HG03571 (cell line): ENCODE results near the gene NFATC1.

Experiments used
- ATAC-seq: cut with Tn5 transposase; IDR thresholded peaks from one replicate; pipeline ENCODE4 v1.9.1; 2021; ENCODE audit not compliant: unreplicated experiment

NFATC1 gene

DNA sequence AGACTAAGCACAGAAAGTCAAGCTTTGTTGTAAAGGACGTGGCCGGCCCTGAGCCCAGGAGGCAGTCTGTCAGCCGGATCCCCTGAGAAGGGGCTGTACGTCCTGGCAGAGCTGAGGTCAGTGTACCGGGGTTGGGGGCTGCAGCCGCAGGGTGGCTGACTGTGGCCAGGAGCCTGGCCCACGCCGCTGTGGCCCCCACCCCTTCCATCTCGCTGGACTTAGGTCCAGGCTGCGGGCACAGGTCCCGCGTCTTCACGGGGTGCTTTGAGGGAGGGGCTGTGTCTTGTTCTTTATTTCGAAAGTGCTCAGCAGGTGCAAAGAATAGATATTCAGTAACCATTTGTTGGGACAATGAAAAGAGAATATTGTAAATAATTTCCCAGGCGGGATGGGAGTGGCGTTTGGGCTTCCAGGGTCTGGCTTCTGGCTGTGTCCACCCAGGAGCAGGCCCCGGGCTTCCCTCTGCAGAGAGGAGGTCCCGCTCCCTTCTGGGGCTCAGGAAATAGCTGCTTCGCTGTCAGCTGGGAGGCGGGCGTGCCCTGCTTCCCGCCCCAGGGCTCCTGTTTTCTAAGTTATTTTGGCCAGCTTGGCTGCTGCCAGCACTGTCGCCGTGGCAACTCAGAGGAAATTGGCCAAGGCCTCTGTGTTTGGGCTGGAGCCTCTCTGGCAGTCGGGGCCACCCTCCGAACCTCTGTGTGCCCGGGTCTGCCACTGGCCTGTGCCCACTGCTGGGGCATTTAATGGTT, 7.4 kb downstream of the NFATC1 start:
- no peak for ATAC-seq

DNA sequence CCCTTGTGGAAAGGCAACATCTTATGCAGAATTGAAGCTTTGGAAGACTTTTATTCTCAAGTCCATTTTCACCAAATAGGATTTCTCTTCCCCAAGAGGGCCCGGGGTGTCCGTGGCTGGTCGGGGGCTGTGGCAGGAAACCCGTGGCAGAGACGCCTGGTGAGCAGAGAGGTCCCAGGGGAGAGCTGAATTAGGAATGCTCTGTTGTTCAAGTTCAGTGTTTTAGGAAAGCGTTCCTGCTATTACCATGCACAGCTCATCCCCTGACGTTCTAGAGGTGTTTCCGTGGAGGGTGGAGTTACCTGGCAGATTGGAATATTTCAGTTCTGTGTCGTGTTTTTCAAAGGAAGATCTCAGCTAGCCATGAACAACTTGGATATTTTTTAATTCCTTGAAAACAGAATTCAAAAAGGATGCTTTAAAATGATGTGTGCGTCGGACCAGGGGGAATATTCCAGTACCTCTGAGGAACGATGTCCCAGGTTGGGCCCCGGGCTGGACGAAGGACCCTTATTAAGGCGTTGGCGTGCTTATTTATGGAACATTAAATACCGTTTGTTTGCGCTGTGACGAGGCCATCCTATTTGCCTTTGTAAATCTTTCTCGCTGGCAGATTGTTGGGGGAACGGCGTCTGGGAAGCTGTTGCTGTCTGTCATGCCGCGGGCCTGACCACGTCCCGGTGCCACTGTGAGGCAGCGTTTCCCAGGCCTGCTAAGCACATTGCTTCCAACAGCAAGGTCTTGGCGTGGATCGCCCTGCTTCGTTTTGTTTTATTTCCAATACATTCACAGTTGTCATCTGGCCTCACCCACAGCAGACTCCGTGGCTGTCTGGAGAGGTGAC, 8.2 kb downstream of the NFATC1 start:
- ATAC-seq: no peak

DNA sequence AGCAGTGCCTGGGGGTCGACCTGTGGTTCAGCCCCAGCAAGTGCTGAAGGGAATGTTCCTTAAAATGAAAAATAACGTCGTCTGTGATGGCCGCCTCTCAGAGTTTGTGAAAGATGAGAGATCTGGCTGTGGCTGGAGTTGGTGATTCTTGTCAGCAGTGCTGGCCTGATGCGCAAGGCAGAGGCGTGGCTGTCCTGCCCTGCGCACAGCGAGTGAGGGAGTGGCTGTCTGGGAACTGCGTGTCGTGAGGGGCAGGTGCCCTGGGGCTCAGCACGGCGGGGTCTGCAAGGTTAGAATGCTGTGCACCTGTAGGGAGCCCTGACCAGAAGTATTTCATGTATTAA, 8.8 kb downstream of the NFATC1 start:
- no peak for ATAC-seq

DNA sequence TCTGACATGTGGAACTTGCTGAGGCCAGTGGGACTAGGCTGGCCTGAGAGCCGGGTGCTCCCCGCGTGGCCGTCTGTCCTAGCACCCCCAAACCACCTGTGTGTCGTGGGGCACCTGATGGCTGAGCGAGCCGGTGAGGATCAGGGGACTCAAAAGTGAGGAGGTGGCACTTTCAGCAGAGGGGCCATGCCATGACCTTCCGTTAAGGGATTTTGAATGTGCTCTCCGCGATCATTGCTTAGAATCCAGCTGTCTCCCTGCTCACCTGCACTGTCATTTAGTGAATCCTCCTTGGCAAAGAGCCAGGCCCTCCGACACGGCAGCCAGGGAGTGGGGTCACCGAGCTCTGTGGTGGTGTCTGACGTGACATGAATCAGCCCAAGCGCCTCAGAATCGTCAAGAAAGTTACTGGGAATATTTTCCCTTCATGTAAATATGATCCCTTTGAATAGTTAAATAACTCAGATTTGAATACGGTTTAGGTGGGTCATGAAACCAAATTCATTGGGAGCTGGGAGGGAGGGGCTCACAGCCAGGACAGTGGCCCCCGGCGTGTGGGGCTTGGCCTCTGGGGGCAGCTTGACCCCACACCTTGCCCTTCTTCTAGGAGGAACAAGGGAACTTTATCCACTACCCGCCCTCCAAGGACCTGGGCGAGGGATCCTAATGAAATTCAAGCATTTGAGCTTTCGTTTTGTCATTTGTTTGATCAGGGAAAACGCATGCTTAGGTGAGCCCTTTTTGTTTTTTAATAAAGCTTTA, 9.5 kb downstream of the NFATC1 start:
- ATAC-seq: no peak

DNA sequence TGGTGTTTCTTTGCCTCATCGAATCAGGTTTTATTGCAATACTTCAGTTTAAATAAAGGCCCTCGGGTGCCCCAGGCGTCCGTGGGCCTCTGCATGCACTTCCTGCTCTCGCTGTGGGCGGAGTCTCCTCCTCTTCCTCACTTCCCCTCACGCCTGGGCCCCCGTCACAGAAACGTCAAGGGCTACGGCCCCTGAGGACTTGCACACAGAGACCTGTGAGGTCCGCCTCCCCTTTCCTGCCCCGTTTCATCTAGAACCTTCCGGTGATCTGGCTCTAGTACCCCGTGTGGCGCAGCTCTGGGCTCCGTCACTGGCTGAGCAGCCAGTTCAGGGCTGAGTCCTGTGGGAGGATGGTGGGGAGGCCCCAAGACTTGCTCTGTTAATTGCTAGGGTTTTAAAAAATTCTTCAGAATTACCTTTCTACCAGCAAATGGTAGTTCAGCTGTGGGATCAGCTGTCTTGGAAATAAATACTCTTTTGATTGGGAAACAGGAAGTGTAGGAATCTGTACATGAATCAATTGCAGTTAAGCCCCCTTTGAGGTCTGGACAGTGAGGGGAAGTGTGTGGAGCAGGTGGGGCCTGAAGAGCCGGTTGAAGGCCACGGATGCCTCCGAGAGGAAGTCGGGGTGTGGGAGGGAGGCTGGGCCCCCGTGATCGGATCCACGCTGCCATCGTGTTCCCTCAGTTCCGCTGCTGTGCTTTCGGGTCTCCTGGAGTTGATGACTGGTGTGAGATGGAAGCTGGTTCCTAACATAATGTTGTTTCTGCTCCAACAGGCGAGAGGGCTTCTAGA, 10.2 kb downstream of the NFATC1 start:
- ATAC-seq: peak; percentile 72

DNA sequence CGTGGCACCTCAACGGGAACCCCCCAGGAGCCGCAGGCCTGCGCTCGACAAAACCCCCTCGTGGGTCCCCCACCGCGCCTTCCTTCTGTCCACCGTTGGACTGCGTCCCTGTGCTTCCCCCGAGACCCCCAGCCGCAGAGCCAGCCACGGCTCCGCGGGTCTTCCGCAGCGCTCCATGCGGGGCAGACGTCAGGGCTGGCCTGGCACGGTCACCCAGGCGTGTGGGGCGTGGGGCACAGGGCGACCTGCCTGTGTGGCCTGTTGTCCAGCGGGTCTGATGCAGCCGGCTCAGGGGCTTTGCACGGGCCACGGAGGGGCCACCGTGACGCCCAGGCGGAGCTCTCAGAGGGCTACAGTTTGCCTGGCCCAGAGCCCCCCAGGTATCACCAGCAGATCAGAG, 11.0 kb downstream of the NFATC1 start:
- no peak for ATAC-seq

DNA sequence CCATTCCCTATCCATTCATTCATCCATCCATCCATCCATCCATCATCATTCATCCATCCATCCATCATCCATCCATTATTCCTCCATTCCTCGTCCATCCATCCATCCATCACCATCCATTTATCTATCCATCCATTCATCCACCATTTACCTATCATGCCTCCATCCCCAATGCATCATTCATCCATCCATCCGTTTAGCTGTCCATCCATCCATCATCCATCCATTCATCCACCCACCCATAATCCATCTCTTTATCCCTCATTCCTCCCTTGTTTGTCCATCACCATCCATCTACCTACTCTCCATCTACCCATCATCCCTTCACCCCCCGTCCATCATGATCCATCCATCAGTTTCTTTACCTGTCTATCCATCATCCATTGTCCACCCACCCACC, 13.6 kb downstream of the NFATC1 start:
- ATAC-seq: no peak

DNA sequence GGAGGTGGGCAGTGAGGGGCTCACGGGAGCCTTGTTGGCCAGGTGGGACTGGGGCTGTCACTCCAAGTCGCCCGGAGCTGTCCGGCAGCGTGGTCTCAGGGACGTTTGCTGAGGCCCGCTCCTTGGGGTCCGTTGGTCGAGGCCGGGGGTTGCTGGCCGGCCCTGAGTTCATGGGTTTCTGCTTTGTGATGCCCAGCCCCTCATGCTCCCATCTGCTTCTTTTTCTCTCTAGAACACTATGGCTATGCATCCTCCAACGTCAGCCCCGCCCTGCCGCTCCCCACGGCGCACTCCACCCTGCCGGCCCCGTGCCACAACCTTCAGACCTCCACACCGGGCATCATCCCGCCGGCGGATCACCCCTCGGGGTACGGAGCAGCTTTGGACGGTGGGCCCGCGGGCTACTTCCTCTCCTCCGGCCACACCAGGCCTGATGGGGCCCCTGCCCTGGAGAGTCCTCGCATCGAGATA, 14.5 kb downstream of the NFATC1 start:
- no peak for ATAC-seq

DNA sequence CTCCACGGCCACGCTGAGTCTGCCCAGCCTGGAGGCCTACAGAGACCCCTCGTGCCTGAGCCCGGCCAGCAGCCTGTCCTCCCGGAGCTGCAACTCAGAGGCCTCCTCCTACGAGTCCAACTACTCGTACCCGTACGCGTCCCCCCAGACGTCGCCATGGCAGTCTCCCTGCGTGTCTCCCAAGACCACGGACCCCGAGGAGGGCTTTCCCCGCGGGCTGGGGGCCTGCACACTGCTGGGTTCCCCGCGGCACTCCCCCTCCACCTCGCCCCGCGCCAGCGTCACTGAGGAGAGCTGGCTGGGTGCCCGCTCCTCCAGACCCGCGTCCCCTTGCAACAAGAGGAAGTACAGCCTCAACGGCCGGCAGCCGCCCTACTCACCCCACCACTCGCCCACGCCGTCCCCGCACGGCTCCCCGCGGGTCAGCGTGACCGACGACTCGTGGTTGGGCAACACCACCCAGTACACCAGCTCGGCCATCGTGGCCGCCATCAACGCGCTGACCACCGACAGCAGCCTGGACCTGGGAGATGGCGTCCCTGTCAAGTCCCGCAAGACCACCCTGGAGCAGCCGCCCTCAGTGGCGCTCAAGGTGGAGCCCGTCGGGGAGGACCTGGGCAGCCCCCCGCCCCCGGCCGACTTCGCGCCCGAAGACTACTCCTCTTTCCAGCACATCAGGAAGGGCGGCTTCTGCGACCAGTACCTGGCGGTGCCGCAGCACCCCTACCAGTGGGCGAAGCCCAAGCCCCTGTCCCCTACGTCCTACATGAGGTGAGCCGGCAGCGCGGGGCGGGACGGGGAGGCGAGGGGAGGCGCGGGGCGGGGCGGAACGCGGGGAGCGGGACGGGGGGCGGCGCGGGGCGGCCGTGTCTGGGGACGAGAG, 15.2 kb downstream of the NFATC1 start:
- no peak for ATAC-seq

DNA sequence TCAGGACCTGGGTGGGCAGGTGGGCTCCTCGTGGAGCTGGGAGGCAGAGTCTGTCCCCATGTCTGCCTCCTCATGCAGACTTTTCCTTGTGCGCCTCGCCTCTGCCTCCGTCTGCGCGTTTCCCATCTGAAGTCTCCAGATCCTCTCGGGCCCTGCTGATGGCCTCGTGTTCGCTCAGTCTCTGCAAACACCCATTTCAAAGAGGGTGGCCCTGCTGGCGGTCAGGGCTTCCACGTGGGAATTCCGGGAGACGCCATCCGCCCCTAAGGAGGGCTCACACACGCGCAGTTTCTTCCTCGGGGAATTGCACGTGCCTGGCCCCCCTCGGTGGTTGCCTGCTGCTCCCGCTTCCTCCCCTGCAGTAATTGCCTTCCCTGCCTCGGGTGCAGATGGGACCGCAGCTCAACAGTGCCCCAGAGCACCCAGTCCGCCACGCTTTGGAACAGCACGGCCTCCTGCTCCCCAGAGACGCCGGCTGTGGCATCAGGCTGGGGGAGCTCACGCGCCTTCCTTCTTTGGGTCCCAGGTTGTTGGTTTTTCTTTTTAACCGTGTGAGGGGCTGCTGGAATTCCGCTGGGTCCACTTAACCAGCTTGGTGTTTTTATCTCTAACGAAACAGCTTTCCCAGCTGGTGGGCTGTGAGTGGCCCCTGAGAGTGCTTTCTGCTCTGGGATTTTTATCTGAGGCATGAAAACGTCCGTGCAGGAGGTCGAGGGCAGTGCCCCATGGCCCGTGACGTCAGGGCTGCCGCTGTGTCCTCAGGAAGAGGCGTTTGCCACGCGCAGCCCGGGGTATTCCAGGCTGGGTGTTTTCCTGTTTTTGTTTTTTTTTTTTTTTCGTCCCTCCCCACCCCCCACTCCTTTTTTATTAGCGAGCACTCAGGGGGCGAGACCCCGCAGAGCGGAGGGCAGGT, 16.1 kb downstream of the NFATC1 start:
- ATAC-seq: no peak

DNA sequence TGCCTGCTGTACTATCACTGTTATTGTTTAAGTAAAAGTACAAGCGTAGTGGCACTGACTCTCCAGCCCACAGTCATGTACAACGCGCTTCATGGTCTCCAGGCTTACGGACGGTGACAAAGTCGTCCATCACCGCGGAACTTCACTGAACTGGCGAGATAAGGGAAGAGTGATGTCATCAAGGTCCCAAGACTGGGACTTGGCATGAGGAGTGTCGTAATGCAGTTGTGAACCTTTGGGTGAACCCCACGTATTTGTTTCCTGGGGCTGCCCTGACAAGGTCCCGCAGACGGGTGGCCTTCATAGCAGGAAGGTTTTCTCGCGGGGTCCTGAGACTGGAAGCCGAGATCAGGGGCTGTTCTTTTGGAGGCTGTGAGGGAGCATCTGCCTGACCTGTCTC, 17.3 kb downstream of the NFATC1 start:
- ATAC-seq: no peak

DNA sequence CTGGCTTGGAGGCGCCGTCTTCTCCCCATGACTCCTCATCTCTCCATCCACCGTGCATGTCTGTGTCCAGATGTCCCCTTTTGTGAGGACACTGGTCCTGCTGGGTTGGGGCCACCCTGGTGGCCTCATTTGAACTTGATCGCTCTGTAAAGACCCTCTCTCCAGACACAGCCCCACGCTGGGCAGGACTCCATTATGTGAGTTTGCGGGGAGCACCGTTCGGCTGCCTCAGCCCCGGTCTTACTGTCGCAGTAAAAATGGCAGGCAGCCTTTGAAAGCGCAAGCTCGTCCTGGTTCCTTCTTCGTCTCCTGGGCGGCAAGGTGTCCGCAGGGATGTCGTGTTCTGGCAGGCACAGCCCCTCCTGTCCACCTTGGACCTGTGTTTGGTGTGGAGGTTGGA, 17.7 kb downstream of the NFATC1 start:
- no peak for ATAC-seq

DNA sequence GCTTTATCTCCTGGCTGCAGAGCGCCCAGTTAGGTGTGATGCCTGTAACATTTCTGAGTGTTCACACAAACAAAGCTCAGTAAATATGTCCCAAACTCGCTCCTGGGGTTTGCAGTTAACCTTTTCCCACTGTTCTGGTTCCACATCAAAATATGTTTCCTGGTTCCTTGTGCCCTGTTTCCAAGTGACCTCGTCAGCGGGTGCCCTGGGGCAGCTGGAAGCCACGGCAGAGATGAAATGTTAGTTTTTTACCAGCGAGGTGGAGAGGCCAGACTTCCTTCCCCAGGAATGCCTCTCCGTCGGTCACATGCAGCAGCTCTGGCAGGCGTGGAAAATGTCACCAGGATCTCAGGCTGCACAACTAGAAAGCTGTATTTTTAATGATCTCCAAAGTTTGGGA, 18.2 kb downstream of the NFATC1 start:
- no peak for ATAC-seq

DNA sequence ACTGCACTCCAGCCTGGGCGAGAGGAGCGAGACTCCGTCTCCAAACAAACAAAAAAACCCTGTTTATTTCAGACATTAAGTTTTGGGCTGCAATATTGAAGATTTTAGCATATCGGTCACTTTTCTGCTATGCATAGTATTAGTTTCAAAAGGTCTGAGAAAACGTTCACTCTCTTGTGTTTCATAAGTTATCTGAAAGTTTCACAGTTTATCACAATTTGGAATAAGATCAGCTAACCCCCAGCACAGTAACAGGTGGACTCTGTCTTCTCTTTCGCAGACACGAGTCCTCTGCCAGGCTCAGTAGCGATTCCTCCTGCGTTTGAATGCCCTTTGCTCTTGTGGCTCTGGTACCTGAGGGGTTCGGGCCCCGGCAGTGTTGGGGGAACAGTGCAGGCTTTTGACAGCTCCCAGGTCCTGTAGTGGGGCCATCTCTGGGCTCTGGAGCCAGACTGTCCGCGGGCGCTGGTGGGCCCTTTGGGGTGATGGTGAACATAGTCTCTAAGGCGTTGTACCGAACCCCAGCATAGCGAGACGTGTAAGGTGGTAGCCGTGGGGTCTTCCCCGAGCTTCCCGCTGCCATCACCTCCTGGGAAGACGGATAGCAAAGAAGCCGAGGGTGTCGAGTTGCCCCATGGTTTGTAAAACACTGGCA, 20.4 kb downstream of the NFATC1 start:
- ATAC-seq: no peak

DNA sequence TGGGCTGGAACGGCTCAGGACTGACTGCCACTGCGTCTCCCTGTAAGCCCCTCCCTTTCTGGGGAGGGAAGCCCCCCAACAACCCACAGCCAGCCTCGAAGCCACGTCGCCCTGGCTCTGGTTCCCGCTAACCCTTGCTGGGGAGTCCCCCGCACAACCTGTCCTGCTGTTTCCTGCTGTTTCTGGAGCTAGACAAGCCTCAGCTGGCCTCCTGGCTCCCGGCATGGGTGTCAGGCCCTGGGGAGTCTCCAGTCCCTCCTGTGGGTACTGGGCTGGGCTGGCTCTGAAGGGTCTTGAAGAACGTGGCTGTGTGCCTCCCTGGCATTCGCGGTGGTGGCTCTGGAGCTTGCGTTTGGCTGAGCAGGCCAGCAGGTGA, 20.9 kb downstream of the NFATC1 start:
- ATAC-seq: no peak

DNA sequence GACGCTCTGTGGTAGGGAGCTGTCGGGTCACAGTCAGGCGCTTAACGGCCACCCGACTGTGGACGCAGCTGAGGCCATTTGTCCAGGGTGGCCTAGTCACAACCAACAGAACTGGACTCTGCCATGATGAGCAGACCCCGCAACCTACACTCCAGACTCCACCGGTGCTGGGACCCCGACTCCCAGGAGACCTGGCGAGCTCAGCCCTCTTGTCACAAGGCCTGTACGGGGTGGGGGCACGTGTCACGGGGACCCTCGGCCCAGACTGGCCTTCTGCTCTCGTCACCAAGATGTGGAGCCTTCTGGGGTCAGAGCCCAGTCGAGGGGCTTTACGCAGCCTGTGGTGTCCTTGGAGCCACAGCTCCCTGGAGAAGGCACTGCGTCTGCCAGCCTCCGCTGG, 22.5 kb downstream of the NFATC1 start:
- no peak for ATAC-seq

DNA sequence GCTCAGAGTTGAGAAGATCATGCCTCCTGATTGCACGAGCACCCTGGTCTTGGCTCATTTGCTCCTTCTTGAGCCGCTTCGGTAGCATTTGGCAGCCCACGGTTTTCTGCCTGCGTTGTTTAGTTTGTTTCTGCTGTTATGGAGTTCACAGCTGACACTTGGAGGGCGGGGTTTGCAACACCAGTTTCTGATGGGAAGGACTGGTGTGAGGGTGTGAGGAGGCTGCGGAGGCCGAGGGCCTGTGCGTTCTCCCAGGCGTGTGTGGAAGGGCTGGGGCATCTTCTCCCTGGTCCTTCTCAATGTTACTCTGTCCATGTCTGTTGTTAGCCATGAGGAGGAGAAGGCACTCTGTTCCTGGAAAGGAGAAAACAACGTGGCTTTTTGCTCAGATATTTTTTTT, 22.9 kb downstream of the NFATC1 start:
- no peak for ATAC-seq

DNA sequence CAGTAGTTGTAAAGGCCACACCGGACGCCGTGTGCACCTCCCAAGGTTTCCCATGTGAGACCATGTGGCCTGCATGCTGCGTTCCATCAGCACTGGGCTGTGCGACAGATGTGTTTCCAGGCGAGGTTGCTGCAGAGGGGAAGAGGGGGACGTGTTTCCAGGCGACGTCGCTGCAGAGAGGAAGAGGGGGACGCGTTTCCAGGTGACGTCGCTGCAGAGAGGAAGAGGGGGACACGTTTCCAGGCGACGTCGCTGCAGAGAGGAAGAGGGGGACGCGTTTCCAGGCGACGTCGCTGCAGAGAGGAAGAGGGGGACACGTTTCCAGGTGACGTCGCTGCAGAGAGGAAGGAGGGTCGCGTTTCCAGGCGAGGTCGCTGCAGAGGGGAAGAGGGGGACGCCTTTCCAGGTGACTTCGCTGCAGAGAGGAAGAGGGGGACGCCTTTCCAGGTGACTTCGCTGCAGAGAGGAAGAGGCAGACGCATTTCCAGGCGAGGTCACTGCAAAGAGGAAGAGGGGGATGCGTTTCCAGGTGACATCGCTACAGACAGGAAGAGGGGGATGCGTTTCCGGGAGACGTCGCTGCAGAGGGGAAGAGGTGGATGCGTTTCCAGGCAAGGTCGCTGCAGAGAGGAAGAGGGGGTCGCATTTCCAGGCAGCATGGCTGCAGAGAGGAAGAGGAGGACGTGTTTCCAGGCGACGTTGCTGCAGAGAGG, 24.5 kb downstream of the NFATC1 start:
- no peak for ATAC-seq
